Measurements from ENCODE around the gene MS4A18. TPM values are rescaled to one million over a fixed set of nuclear protein-coding genes. Genes with fewer than 3 reads are reported as not detected.
A peak's percentile ranks its signal among the peaks of the same experiment; 100 is the strongest.

Gene MS4A18
- total and polyA plus RNA-seq, 10 of the 15 experiments (the other 5 are each of a cell fraction or from before 2014, with no cell fraction given), result not detected

DNA sequence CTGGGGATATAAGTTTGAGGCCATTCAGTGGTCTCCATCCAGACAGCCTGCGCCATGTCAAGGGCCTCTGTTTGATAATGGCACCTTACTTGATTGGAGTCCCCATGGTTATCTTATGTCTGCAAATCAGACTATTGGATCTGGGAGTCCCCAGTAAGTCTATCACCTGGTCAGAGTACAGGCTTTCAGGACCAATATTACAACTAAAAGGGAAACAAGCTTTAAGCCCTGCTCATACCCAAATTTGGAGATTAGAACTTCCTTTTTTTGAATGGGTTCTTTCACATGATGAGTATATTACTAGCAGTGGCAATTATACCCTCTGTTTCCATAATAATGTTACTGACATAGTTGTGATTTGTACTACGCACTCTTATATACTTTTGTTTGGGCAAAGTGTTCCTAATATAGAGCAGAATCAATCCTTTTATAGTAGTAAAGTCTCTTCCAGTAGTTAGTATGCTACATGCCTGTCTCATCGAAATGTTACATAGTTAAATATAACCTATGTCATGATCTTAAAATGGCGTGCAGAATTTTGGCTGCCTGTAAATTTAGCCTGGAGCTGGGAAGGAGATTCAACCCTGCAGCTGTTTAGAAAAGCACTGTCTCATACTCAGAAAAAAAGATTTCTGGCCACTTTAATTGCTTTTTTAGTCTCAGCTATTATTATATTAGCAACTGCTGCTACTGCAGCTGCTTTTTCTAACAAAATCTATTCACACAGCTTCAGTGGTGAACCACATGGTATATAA is 37.1 kb downstream of the MS4A18 start:
- ATAC-seq (peak; percentile 24), FAIRE-seq (peak; percentile 13), DNase-seq (ENCODE audit: low read depth, low spot score) (peak; percentile 49)
- ChIA-PET RAD21 (ENCODE audit: unreplicated experiment) (interaction anchor here (0.9 to 7.4 kb wide), 14 partner anchors 13 to 1781 kb away, joined by 3 to 119 read pairs (median 11); partner anchors contain the start of genes MS4A1, MS4A10 and MS4A8), CTCF (interaction anchor here (1.1 to 7.3 kb wide), 15 partner anchors 8 to 416 kb away, joined by 3 to 184 read pairs (median 8); partner anchors contain the start of genes MS4A1 and MS4A8), POLR2A (interaction anchor here (0.6 to 1.8 kb wide), 8 partner anchors 13 to 998 kb away, joined by 3 to 6 read pairs (median 3); partner anchors contain the start of genes TMEM109 and TMEM132A), SMC1A (ENCODE audit: uncharacterized antibody, unreplicated experiment) (interaction anchor here (0.6 to 7.8 kb wide), 18 partner anchors 13 to 497 kb away, joined by 3 to 143 read pairs (median 6); partner anchors contain the start of gene MS4A8)
- Histone ChIP-seq H2AFZ (ENCODE audit: control insufficient read depth, low read depth, low read length) (peak overlapping the region; percentile 19; the same call in 1 of the 2 replicates), H3K4me3 (no peak overlapping the region), H3K4me1 (ENCODE audit: control insufficient read depth, insufficient read depth, low read length) (peaks cover 61% of the 10 kb centered on the region), H3K9me3 (replicated peaks; ENCODE audit: control insufficient read depth, insufficient read depth, low read length) (peaks cover 1% of the 10 kb centered on the region; the same call in 2 of the 3 replicates), H3K79me2 (ENCODE audit: control insufficient read depth, insufficient read depth, low read length) (no peaks in the 10 kb centered on the region), H3K36me3 (ENCODE audit: control insufficient read depth in 2 of 2, insufficient read depth in 2 of 2, low read length in 1 of 2) (no peaks in the 10 kb centered on the region), H3K4me2 (ENCODE audit: control insufficient read depth, insufficient read depth) (peak overlapping the region; percentile 57), H3K27me3 (replicated peaks in 1 of 2; ENCODE audit: control insufficient read depth in 2 of 2, insufficient read depth in 2 of 2, low read length in 1 of 2) (no peaks in the 10 kb centered on the region), H3K27ac (ENCODE audit: control insufficient read depth, insufficient read depth) (peak overlapping the region; percentile 96), H4K20me1 (ENCODE audit: control insufficient read depth, insufficient read depth) (no peaks in the 10 kb centered on the region), H3K9ac (ENCODE audit: control insufficient read depth, insufficient read depth, low read length) (peak overlapping the region; percentile 14; the same call in 1 of the 2 replicates)
- no TSS peak for BruUV-seq (replicated peaks)
- intact Hi-C loops (cut with micrococcal nuclease; ENCODE audit: unreplicated experiment) (loop anchor here (5.0 to 10.0 kb wide), 6 partner anchors 129 to 567 kb away; partner anchors contain the start of genes PRPF19 and VPS37C), in situ Hi-C loops (cut with MboI) (loop anchor here (10.0 to 25.0 kb wide), 2 partner anchors 397 to 1574 kb away; no protein-coding TSS in a partner anchor)
- 36% methylated on average over 4 of the region's 4 CpGs for WGBS (ENCODE audit: insufficient coverage, insufficient replicate concordance, low lambda C conversion rate, missing lambda C conversion rate)
- TF ChIP-seq, protein P1, sequence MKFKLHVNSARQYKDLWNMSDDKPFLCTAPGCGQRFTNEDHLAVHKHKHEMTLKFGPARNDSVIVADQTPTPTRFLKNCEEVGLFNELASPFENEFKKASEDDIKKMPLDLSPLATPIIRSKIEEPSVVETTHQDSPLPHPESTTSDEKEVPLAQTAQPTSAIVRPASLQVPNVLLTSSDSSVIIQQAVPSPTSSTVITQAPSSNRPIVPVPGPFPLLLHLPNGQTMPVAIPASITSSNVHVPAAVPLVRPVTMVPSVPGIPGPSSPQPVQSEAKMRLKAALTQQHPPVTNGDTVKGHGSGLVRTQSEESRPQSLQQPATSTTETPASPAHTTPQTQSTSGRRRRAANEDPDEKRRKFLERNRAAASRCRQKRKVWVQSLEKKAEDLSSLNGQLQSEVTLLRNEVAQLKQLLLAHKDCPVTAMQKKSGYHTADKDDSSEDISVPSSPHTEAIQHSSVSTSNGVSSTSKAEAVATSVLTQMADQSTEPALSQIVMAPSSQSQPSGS (IDR thresholded peaks at IDR 0.05; ENCODE audit: low read length), result no peak
- TF ChIP-seq PAX8 (IDR thresholded peaks at IDR 0.05) (no peak), MEF2B (IDR thresholded peaks at IDR 0.05; ENCODE audit: partially characterized antibody, poor library complexity, severe bottlenecking) (no peak), MTA2 (IDR thresholded peaks at IDR 0.05; ENCODE audit: low read depth) (0 out of 2 replicates have a peak, but pooled peaks have one; percentile 18), NFYA (IDR thresholded peaks at IDR 0.05; ENCODE audit: borderline replicate concordance, low read depth, low read length) (no peak), MEF2A (IDR thresholded peaks at IDR 0.05; ENCODE audit: insufficient read depth, low read depth, low read length) (no peak), TARDBP (IDR thresholded peaks at IDR 0.05; ENCODE audit: borderline replicate concordance) (no peak), CBX3 (IDR thresholded peaks at IDR 0.05; ENCODE audit: borderline replicate concordance, low read depth) (no peak), ESRRA (IDR thresholded peaks at IDR 0.05; ENCODE audit: low read length) (no peak), SRF (IDR thresholded peaks at IDR 0.05; ENCODE audit: low read depth in 2 of 2, low read length in 2 of 2) (peak; percentile 57 to 92), SMAD1 (IDR thresholded peaks at IDR 0.05; ENCODE audit: low read depth, partially characterized antibody) (no peak)
- TF ChIP-seq, protein P2, sequence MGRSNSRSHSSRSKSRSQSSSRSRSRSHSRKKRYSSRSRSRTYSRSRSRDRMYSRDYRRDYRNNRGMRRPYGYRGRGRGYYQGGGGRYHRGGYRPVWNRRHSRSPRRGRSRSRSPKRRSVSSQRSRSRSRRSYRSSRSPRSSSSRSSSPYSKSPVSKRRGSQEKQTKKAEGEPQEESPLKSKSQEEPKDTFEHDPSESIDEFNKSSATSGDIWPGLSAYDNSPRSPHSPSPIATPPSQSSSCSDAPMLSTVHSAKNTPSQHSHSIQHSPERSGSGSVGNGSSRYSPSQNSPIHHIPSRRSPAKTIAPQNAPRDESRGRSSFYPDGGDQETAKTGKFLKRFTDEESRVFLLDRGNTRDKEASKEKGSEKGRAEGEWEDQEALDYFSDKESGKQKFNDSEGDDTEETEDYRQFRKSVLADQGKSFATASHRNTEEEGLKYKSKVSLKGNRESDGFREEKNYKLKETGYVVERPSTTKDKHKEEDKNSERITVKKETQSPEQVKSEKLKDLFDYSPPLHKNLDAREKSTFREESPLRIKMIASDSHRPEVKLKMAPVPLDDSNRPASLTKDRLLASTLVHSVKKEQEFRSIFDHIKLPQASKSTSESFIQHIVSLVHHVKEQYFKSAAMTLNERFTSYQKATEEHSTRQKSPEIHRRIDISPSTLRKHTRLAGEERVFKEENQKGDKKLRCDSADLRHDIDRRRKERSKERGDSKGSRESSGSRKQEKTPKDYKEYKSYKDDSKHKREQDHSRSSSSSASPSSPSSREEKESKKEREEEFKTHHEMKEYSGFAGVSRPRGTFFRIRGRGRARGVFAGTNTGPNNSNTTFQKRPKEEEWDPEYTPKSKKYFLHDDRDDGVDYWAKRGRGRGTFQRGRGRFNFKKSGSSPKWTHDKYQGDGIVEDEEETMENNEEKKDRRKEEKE (IDR thresholded peaks at IDR 0.05), result no peak
- TF ChIP-seq, protein P3, sequence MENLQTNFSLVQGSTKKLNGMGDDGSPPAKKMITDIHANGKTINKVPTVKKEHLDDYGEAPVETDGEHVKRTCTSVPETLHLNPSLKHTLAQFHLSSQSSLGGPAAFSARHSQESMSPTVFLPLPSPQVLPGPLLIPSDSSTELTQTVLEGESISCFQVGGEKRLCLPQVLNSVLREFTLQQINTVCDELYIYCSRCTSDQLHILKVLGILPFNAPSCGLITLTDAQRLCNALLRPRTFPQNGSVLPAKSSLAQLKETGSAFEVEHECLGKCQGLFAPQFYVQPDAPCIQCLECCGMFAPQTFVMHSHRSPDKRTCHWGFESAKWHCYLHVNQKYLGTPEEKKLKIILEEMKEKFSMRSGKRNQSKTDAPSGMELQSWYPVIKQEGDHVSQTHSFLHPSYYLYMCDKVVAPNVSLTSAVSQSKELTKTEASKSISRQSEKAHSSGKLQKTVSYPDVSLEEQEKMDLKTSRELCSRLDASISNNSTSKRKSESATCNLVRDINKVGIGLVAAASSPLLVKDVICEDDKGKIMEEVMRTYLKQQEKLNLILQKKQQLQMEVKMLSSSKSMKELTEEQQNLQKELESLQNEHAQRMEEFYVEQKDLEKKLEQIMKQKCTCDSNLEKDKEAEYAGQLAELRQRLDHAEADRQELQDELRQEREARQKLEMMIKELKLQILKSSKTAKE (IDR thresholded peaks at IDR 0.05; ENCODE audit: low read depth, poor library complexity, severe bottlenecking), result peak; percentile 98
- TF ChIP-seq, protein P4, sequence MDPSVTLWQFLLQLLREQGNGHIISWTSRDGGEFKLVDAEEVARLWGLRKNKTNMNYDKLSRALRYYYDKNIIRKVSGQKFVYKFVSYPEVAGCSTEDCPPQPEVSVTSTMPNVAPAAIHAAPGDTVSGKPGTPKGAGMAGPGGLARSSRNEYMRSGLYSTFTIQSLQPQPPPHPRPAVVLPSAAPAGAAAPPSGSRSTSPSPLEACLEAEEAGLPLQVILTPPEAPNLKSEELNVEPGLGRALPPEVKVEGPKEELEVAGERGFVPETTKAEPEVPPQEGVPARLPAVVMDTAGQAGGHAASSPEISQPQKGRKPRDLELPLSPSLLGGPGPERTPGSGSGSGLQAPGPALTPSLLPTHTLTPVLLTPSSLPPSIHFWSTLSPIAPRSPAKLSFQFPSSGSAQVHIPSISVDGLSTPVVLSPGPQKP (IDR thresholded peaks at IDR 0.05; ENCODE audit: low read depth, low read length), result peak; percentile 89
